ENCODE results near the gene RPTOR. TPM values are rescaled to one million over a fixed set of nuclear protein-coding genes. Genes with fewer than 3 reads are reported as not detected.

The RPTOR gene
- total RNA-seq, 4 donors from 2014 or later = 23.6 to 37.0 (median 27.8) TPM

DNA sequence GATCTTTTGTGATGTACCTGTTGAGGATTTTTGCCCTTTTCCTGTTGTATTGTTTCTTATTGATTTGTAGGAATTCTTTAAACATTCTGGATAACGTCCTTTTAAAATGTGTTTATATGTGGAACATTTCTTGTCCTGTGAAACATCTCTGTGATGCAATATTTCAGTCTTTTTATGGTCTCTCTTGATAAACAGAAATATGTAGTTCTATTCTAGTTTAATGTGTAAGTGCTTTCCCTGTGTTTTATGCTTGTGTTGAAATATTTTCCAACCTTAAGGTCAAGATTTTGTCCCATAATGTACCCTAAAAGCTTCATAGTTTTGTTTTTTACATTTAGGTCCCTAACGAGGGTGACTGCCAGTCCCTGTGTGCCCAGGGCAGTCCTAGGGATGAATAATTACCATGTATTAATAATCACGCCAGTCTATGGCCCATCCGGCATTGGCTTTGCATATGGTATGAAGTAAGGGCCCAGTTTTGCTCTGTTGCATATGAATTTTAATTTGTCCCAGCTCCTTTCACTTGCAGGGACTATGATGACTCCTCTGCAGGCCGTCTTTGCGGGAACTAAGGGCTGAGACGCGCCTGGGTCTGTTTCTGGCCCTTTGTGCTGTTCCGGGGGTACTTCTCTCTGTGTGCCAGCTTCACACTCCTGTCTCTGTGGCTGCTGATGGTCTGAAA is 44.2 kb downstream of the RPTOR start:
- DNase-seq (ENCODE audit: low spot score) = no peak
- TF ChIP-seq, protein P1, sequence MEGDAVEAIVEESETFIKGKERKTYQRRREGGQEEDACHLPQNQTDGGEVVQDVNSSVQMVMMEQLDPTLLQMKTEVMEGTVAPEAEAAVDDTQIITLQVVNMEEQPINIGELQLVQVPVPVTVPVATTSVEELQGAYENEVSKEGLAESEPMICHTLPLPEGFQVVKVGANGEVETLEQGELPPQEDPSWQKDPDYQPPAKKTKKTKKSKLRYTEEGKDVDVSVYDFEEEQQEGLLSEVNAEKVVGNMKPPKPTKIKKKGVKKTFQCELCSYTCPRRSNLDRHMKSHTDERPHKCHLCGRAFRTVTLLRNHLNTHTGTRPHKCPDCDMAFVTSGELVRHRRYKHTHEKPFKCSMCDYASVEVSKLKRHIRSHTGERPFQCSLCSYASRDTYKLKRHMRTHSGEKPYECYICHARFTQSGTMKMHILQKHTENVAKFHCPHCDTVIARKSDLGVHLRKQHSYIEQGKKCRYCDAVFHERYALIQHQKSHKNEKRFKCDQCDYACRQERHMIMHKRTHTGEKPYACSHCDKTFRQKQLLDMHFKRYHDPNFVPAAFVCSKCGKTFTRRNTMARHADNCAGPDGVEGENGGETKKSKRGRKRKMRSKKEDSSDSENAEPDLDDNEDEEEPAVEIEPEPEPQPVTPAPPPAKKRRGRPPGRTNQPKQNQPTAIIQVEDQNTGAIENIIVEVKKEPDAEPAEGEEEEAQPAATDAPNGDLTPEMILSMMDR (IDR thresholded peaks at IDR 0.05) = no peak
- no peak for ATAC-seq (ENCODE audit: low FRiP score)

DNA sequence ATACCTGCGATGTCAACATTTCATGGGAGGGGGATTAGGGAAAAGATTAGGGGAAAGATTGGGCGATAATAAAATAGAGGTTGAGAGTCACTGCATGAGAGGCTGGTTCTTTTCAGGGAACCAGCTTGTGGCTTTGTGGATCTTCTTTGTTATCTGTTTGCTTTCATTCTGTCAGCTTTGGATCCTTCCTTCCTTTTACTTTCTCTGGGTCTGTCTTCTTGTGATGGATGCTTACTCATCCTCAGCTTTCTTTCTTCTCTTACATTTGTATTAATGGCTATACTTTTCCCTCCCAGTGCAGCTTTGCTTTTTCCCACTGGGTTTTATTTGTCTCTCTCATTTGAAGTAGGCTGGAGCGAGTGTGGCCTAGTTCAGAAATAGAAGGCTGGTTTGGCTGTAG is 47.1 kb downstream of the RPTOR start:
- TF ChIP-seq, protein P1 (IDR thresholded peaks at IDR 0.05) = no peak
- DNase-seq (ENCODE audit: low spot score) (no peak), ATAC-seq (ENCODE audit: low FRiP score) (no peak)

DNA sequence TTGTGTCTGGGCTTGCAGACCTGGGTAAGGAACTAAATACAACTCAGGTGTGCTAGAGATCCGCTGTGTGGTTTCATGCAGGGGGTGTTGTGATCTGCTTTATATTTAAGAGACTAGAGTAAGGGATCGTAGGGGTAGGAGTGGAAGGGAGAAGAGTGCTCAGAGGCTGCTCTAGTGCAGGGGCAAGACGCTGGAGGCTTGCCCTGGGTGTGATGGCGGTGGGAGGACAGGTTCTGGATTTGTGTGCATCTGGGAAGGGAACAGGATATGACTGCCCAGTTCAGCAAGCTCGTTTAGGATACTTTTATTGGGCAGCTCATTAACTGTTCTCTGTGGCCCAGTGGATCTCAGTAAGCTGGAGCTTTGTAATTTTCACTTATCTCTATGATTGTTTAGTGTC is 47.6 kb downstream of the RPTOR start:
- TF ChIP-seq, protein P1 (IDR thresholded peaks at IDR 0.05) = no peak
- no peak for DNase-seq (ENCODE audit: low spot score)
- no peak for ATAC-seq (ENCODE audit: low FRiP score)

DNA sequence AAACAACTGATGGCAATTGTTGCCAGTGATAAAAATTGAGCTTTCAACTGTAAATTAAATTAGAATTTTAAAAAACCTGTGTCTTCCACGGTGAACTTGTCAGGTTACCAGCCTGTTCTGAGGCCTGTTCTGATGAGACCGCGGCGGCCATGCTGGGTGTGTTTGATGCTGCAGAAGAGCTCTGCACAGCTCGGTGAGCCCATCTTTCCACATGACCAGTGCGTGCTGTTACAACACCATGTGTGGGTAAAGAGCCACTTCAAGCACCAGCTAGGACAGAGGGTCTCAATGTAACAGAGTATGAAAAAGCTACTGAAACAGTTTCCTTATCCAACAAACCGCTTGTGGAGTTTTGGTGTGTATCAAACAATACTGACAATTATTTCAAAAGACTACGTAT is 48.5 kb downstream of the RPTOR start:
- no peak for ATAC-seq (ENCODE audit: low FRiP score)
- TF ChIP-seq, protein P1 (IDR thresholded peaks at IDR 0.05) = no peak
- no peak for DNase-seq (ENCODE audit: low spot score)

DNA sequence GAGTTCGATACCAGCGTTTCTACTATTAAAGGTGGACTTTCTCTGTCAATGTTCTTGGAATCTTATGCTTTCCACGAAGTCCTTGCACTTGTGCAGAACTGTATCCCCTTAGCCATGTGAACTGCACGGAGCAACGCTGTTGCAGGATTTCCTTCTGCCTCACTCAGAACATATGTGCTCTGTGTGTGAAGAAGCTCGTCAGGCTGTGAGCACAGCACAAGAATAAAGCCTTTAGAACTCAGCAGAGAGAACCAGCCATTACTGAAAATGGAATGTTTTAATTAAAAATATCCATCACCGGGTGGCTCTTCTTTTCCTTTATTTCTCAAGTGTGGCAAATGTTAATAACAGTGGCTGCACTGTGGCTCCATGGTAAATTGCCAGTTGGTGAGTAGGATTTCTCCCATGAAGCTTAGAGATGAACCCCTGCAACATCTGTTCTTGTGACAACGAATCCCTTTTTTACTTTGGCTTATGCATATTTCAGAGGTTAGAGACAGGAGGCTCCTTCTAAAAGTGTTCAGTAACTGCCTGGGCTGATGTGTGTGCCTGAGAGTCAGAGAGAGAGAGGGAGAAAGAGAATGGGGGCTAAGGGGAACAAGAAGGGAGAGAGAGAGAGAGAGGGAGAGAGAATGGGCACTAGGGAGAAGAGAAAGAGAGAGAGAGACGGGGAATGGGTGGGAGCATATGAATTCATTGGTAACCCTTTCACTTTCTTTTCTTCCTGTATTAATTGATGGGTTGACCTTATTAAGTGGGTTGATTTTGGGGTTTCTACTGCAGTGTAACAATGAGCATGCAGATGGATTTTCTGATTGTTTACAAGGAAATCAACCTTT is 50.0 kb downstream of the RPTOR start:
- DNase-seq (ENCODE audit: low spot score) (no peak), ATAC-seq (ENCODE audit: low FRiP score) (no peak)
- TF ChIP-seq, protein P1 (IDR thresholded peaks at IDR 0.05) = no peak

DNA sequence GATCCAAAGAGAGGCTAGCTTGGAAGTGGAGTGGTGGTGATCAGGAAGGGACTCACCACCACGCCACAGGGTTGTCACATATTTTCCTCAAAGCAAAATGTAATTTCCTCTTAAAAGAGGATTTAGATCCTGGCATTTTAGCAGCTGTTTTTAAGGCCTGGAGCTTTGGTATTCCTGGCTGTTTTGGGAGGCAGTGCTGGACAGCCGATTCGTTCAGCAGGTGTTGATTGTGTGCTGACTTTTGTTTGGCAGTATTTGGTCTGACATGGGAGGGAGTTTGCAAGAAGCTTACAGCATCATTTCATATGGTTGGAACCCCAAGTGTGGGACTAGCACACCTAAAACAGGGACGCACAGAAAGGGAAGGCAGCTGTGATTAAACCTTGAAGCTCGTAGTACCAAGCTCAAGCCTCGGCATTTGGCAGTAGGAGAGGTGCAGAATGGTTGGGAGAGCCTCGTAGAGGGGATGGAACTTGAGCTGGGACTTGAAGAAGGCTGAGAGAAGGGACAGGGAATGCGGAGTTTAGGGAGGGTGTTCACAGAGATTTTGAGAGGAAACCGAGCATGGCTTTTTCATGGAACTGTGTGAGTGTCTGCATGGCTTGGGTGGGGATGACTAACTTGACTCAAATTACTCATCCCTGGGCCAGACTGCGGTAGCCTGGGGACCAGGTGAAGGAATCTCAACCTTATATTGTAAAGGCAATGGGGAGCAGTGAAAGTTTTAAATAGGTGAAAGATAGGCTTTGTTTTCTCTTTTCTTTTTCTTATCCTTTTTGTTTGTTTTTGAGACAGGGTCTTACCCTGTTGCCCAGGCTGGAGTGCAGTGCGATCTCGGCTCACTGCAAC is 52.3 kb downstream of the RPTOR start:
- ATAC-seq (ENCODE audit: low FRiP score) = no peak
- TF ChIP-seq, protein P1 (IDR thresholded peaks at IDR 0.05) = no peak
- DNase-seq (ENCODE audit: low spot score) = no peak
